Measurements from ENCODE around the gene EID3.

The EID3 gene

GRCh38 chr12:104334581-104334980, 31.0 kb downstream of the EID3 start:
- Histone ChIP-seq H3K23ac (ENCODE audit: low read depth, low read length, poor library complexity) (no peak overlapping the region), H3K27ac (replicated peaks; ENCODE audit: low read length) (no peak overlapping the region), H3K18ac (ENCODE audit: low read length) (no peak overlapping the region), H2BK15ac (ENCODE audit: low read length) (no peak overlapping the region), H2AFZ (ENCODE audit: low read length) (no peak overlapping the region), H4K91ac (ENCODE audit: low read depth, low read length, poor library complexity) (no peak overlapping the region), H3K4ac (ENCODE audit: low read length) (no peak overlapping the region), H2BK120ac (ENCODE audit: low read depth, low read length) (no peak overlapping the region), H3K79me1 (ENCODE audit: low read depth, low read length) (no peaks in the 10 kb centered on the region), H3K4me2 (ENCODE audit: insufficient read depth, low read length, poor library complexity, severe bottlenecking) (no peak overlapping the region), H3K9ac (ENCODE audit: low read depth, low read length, poor library complexity) (no peak overlapping the region), H4K8ac (ENCODE audit: low read depth, low read length) (no peak overlapping the region), H3K9me3 (replicated peaks in 1 of 2; ENCODE audit: control insufficient read depth in 2 of 2, insufficient read depth in 1 of 2, low read depth in 1 of 2, low read length in 2 of 2) (no peaks in the 10 kb centered on the region), H3K27me3 (ENCODE audit: control insufficient read depth in 3 of 3, insufficient read depth in 3 of 3, low read depth in 1 of 3, low read length in 3 of 3) (no peaks in the 10 kb centered on the region), H3K4me1 (ENCODE audit: control insufficient read depth in 2 of 2, insufficient read depth in 1 of 2, low read depth in 1 of 2, low read length in 2 of 2) (no peaks in the 10 kb centered on the region), H3K4me3 (ENCODE audit: low read length in 2 of 2) (no peak overlapping the region), H2BK5ac (ENCODE audit: low read length) (no peak overlapping the region), H3K14ac (ENCODE audit: low read length) (no peak overlapping the region), H2BK12ac (ENCODE audit: low read length) (no peak overlapping the region), H2AK5ac (ENCODE audit: low read depth, low read length) (no peak overlapping the region), H3K36me3 (replicated peaks in 1 of 2; ENCODE audit: control insufficient read depth in 2 of 2, insufficient read depth in 2 of 2, low read length in 2 of 2) (peaks cover 16 to 85% of the 10 kb centered on the region in 2 donors)
- DNase-seq (ENCODE audit: low spot score): no peak
- no CpG with 5 or more reads among the region's 8 CpGs for WGBS, 2 donors (ENCODE audit: extremely low coverage in 2 of 2, insufficient read length in 2 of 2, insufficient replicate concordance in 1 of 2)

DNA sequence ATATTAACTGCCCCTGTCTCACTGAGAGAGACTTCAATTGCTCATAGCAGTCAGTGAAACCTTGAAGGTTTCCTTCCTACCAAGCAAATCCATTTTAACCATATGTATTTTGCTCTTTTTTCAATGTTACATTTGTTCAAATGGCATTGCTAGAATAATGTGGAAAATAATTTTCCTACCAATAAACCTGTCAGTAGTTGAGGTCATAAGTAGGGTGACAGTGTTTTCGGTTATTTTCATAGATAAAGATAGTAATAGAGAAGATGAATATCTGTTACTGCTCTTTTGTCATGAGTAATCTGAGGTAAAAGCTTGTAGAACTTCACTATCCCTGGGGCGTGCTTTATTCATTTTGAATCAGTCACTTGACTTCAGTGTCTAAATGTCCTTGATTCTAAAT, 32.6 kb downstream of the EID3 start:
- no peak overlapping the region for H4K8ac ChIP-seq (ENCODE audit: low read depth, low read length)
- H3K79me1 ChIP-seq (ENCODE audit: low read depth, low read length): no peaks in the 10 kb centered on the region
- no peak overlapping the region for H3K23ac ChIP-seq (ENCODE audit: low read depth, low read length, poor library complexity)
- H3K14ac ChIP-seq (ENCODE audit: low read length): no peak overlapping the region
- H3K4ac ChIP-seq (ENCODE audit: low read length): no peak overlapping the region
- no CpG with 5 or more reads among the region's 2 CpGs for WGBS, 2 donors (ENCODE audit: extremely low coverage in 2 of 2, insufficient read length in 2 of 2, insufficient replicate concordance in 1 of 2)
- peaks cover 0 to 2% of the 10 kb centered on the region in 2 donors for H3K4me1 ChIP-seq (ENCODE audit: control insufficient read depth in 2 of 2, insufficient read depth in 1 of 2, low read depth in 1 of 2, low read length in 2 of 2)
- H4K91ac ChIP-seq (ENCODE audit: low read depth, low read length, poor library complexity): no peak overlapping the region
- H3K27ac ChIP-seq (replicated peaks; ENCODE audit: low read length): no peak overlapping the region
- no peak for DNase-seq (ENCODE audit: low spot score)
- H2BK15ac ChIP-seq (ENCODE audit: low read length): no peak overlapping the region
- no peaks in the 10 kb centered on the region for H3K9me3 ChIP-seq (replicated peaks in 1 of 2; ENCODE audit: control insufficient read depth in 2 of 2, insufficient read depth in 1 of 2, low read depth in 1 of 2, low read length in 2 of 2)
- no peak overlapping the region for H3K4me3 ChIP-seq (ENCODE audit: low read length in 2 of 2)
- no peak overlapping the region for H3K18ac ChIP-seq (ENCODE audit: low read length)
- no peak overlapping the region for H2BK5ac ChIP-seq (ENCODE audit: low read length)
- H2AK5ac ChIP-seq (ENCODE audit: low read depth, low read length): no peak overlapping the region
- H2BK12ac ChIP-seq (ENCODE audit: low read length): no peak overlapping the region
- no peak overlapping the region for H3K9ac ChIP-seq (ENCODE audit: low read depth, low read length, poor library complexity)
- peaks cover 19 to 87% of the 10 kb centered on the region in 2 donors for H3K36me3 ChIP-seq (replicated peaks in 1 of 2; ENCODE audit: control insufficient read depth in 2 of 2, insufficient read depth in 2 of 2, low read length in 2 of 2)
- H2AFZ ChIP-seq (ENCODE audit: low read length): no peak overlapping the region
- H3K27me3 ChIP-seq (ENCODE audit: control insufficient read depth in 3 of 3, insufficient read depth in 3 of 3, low read depth in 1 of 3, low read length in 3 of 3): no peaks in the 10 kb centered on the region
- no peak overlapping the region for H3K4me2 ChIP-seq (ENCODE audit: insufficient read depth, low read length, poor library complexity, severe bottlenecking)
- H2BK120ac ChIP-seq (ENCODE audit: low read depth, low read length): no peak overlapping the region

- Histone ChIP-seq H4K8ac (ENCODE audit: low read depth, low read length) (no peak overlapping the region), H3K4me2 (ENCODE audit: insufficient read depth, low read length, poor library complexity, severe bottlenecking) (no peak overlapping the region), H3K27ac (replicated peaks; ENCODE audit: low read length) (no peak overlapping the region), H3K79me1 (ENCODE audit: low read depth, low read length) (no peaks in the 10 kb centered on the region), H2BK12ac (ENCODE audit: low read length) (no peak overlapping the region), H3K36me3 (replicated peaks in 1 of 2; ENCODE audit: control insufficient read depth in 2 of 2, insufficient read depth in 2 of 2, low read length in 2 of 2) (peaks cover 24 to 87% of the 10 kb centered on the region in 2 donors), H2AK5ac (ENCODE audit: low read depth, low read length) (no peak overlapping the region), H2AFZ (ENCODE audit: low read length) (no peak overlapping the region), H3K27me3 (ENCODE audit: control insufficient read depth in 3 of 3, insufficient read depth in 3 of 3, low read depth in 1 of 3, low read length in 3 of 3) (no peaks in the 10 kb centered on the region), H3K14ac (ENCODE audit: low read length) (no peak overlapping the region), H2BK15ac (ENCODE audit: low read length) (no peak overlapping the region), H3K4me3 (ENCODE audit: low read length in 2 of 2) (no peak overlapping the region), H3K9me3 (replicated peaks in 1 of 2; ENCODE audit: control insufficient read depth in 2 of 2, insufficient read depth in 1 of 2, low read depth in 1 of 2, low read length in 2 of 2) (peaks cover 0 to 2% of the 10 kb centered on the region in 2 donors), H3K9ac (ENCODE audit: low read depth, low read length, poor library complexity) (no peak overlapping the region), H4K91ac (ENCODE audit: low read depth, low read length, poor library complexity) (no peak overlapping the region), H2BK120ac (ENCODE audit: low read depth, low read length) (no peak overlapping the region), H3K18ac (ENCODE audit: low read length) (no peak overlapping the region), H2BK5ac (ENCODE audit: low read length) (no peak overlapping the region), H3K4me1 (ENCODE audit: control insufficient read depth in 2 of 2, insufficient read depth in 1 of 2, low read depth in 1 of 2, low read length in 2 of 2) (peaks cover 2 to 3% of the 10 kb centered on the region in 2 donors), H3K4ac (ENCODE audit: low read length) (no peak overlapping the region), H3K23ac (ENCODE audit: low read depth, low read length, poor library complexity) (no peak overlapping the region)
- WGBS, 2 donors (ENCODE audit: extremely low coverage in 2 of 2, insufficient read length in 2 of 2, insufficient replicate concordance in 1 of 2): no CpG with 5 or more reads among the region's 7 CpGs
- no peak for DNase-seq (ENCODE audit: low spot score)
Observed at GRCh38 chr12:104337030-104337558, 33.6 kb downstream of the EID3 start.

- H2BK15ac ChIP-seq (ENCODE audit: low read length): no peak overlapping the region
- H3K9ac ChIP-seq (ENCODE audit: low read depth, low read length, poor library complexity): no peak overlapping the region
- H3K14ac ChIP-seq (ENCODE audit: low read length): no peak overlapping the region
- no peak overlapping the region for H3K18ac ChIP-seq (ENCODE audit: low read length)
- H3K79me1 ChIP-seq (ENCODE audit: low read depth, low read length): no peaks in the 10 kb centered on the region
- no peak overlapping the region for H4K91ac ChIP-seq (ENCODE audit: low read depth, low read length, poor library complexity)
- no peak overlapping the region for H2BK5ac ChIP-seq (ENCODE audit: low read length)
- peaks cover 27 to 87% of the 10 kb centered on the region in 2 donors for H3K36me3 ChIP-seq (replicated peaks in 1 of 2; ENCODE audit: control insufficient read depth in 2 of 2, insufficient read depth in 2 of 2, low read length in 2 of 2)
- H4K8ac ChIP-seq (ENCODE audit: low read depth, low read length): no peak overlapping the region
- DNase-seq (ENCODE audit: low spot score): no peak
- no peak overlapping the region for H2BK120ac ChIP-seq (ENCODE audit: low read depth, low read length)
- no peak overlapping the region for H2AK5ac ChIP-seq (ENCODE audit: low read depth, low read length)
- H3K27ac ChIP-seq (replicated peaks; ENCODE audit: low read length): no peak overlapping the region
- peaks cover 0 to 2% of the 10 kb centered on the region in 2 donors for H3K9me3 ChIP-seq (replicated peaks in 1 of 2; ENCODE audit: control insufficient read depth in 2 of 2, insufficient read depth in 1 of 2, low read depth in 1 of 2, low read length in 2 of 2)
- no peak overlapping the region for H3K23ac ChIP-seq (ENCODE audit: low read depth, low read length, poor library complexity)
- H2AFZ ChIP-seq (ENCODE audit: low read length): no peak overlapping the region
- WGBS, 2 donors (ENCODE audit: extremely low coverage in 2 of 2, insufficient read length in 2 of 2, insufficient replicate concordance in 1 of 2): no CpG with 5 or more reads among the region's 3 CpGs
- H3K4ac ChIP-seq (ENCODE audit: low read length): no peak overlapping the region
- H3K4me1 ChIP-seq (ENCODE audit: control insufficient read depth in 2 of 2, insufficient read depth in 1 of 2, low read depth in 1 of 2, low read length in 2 of 2): peaks cover 2 to 5% of the 10 kb centered on the region in 2 donors
- no peak overlapping the region for H2BK12ac ChIP-seq (ENCODE audit: low read length)
- no peaks in the 10 kb centered on the region for H3K27me3 ChIP-seq (ENCODE audit: control insufficient read depth in 3 of 3, insufficient read depth in 3 of 3, low read depth in 1 of 3, low read length in 3 of 3)
- H3K4me3 ChIP-seq (ENCODE audit: low read length in 2 of 2): no peak overlapping the region
- H3K4me2 ChIP-seq (ENCODE audit: insufficient read depth, low read length, poor library complexity, severe bottlenecking): no peak overlapping the region
Observed at GRCh38 chr12:104339663-104340062, 36.1 kb downstream of the EID3 start.
